Erythroblast (primary cell): ENCODE results near the gene TACR2.

Experiments
- GATA1 ChIP-seq: IDR thresholded peaks from 2 replicates; pipeline ENCODE4 v1.6.1; 2011; ENCODE audit warnings: low read depth, mild to moderate bottlenecking, control low read depth, low read length, moderate library complexity
- POLR2A ChIP-seq: IDR thresholded peaks from 2 replicates; pipeline ENCODE4 v1.6.1; 2011; ENCODE audit warnings: mild to moderate bottlenecking, low read length

- TF ChIP-seq POLR2A (no peak), GATA1 (no peak)
Observed at GRCh38 chr10:69451209-69451783, 34.6 kb upstream of the TACR2 start, which contains the start of gene TSPAN15.
